H4 (cell line): ENCODE data around the gene ANKRD40. TPM values are rescaled to one million over a fixed set of nuclear protein-coding genes. Genes with fewer than 3 reads are reported as not detected.

ENCODE experiments used
- DNase-seq: peaks from one replicate; pipeline ENCODE4 v3.0.0-alpha.2; 2015; ENCODE audit warnings: low spot score
- total RNA-seq: library from RNA; depleted of rRNA; stranded (reverse); fragments of >200 nt; shearing (Covaris generic); gene quantifications from 2 replicates; pipeline ENCODE4 v1.2.3, GENCODE V29; 2014

The ANKRD40 gene
- total RNA-seq, 1 experiment from 2014 or later: 34.6 TPM

- no peak for DNase-seq
Observed at GRCh38 chr17:50668838-50669581, 38.7 kb downstream of the ANKRD40 start.

- DNase-seq: no peak
Observed at GRCh38 chr17:50668025-50668837, 39.5 kb downstream of the ANKRD40 start.

- DNase-seq: no peak
Observed at GRCh38 chr17:50667259-50668024, 40.3 kb downstream of the ANKRD40 start.

GRCh38 chr17:50666316-50666715, 41.4 kb downstream of the ANKRD40 start:
- no peak for DNase-seq

- no peak for DNase-seq
Observed at GRCh38 chr17:50665838-50666237, 41.9 kb downstream of the ANKRD40 start.

GRCh38 chr17:50664788-50665458, 42.8 kb downstream of the ANKRD40 start:
- no peak for DNase-seq

- no peak for DNase-seq
Observed at GRCh38 chr17:50663812-50664374, 43.8 kb downstream of the ANKRD40 start.

GRCh38 chr17:50662632-50663225, 45.0 kb downstream of the ANKRD40 start:
- DNase-seq: no peak

GRCh38 chr17:50661795-50662391, 45.8 kb downstream of the ANKRD40 start:
- DNase-seq: peak; percentile 100

- DNase-seq: no peak
Observed at GRCh38 chr17:50661348-50661747, 46.4 kb downstream of the ANKRD40 start.

- DNase-seq: no peak
Observed at GRCh38 chr17:50660887-50661345, 46.8 kb downstream of the ANKRD40 start.

- DNase-seq: peak; percentile 90
Observed at GRCh38 chr17:50660042-50660886, 47.5 kb downstream of the ANKRD40 start.

GRCh38 chr17:50659179-50659578, 48.5 kb downstream of the ANKRD40 start:
- no peak for DNase-seq

- DNase-seq: no peak
Observed at GRCh38 chr17:50658616-50659015, 49.1 kb downstream of the ANKRD40 start.

- no peak for DNase-seq
Observed at GRCh38 chr17:50657627-50658026, 50.1 kb downstream of the ANKRD40 start.

- no peak for DNase-seq
Observed at GRCh38 chr17:50657054-50657453, 50.7 kb downstream of the ANKRD40 start.

- no peak for DNase-seq
Observed at GRCh38 chr17:50656509-50656908, 51.2 kb downstream of the ANKRD40 start.

- no peak for DNase-seq
Observed at GRCh38 chr17:50653738-50654137, 54.0 kb downstream of the ANKRD40 start.

- DNase-seq: no peak
Observed at GRCh38 chr17:50651661-50652060, 56.1 kb downstream of the ANKRD40 start.
